K562 (cell line): ENCODE data around the gene TMEM176B. TPM values are rescaled to one million over a fixed set of nuclear protein-coding genes. Genes with fewer than 3 reads are reported as not detected.

Experiments used
- ATAC-seq: fragments of 200-7000 bp; cut with Tn5 transposase; 3 replicates; pipeline ENCODE4 v1.9.1; 2020; ENCODE audit warnings: moderate library complexity
- BruUV-seq: library from RNA; stranded (reverse); fragments of 400-500 nt; replicated peaks from 2 replicates; lab custom pipeline; 2021; lab: Mats Ljungman, UMichigan
- CTCF ChIA-PET: fragments of 300-600 bp; formaldehyde crosslinking; extraction: SDS; loops from one replicate; lab custom pipeline; 2021; ENCODE audit warnings: low intra/inter-chr PET ratio; lab: Yijun Ruan, JAX
- POLR2A ChIA-PET: fragments of 300-600, 350-650 bp; sonication (Branson Sonifier 250); formaldehyde crosslinking; extraction: SDS; loops from one replicate; lab custom pipeline; 2021; ENCODE audit warnings: antibody characterized with exemption, inconsistent platforms; lab: Yijun Ruan, JAX
- DNase-seq, 4 experiments: peaks; one replicate each; pipeline versions ENCODE4 v3.0.0 to v3.0.0-alpha.2; 2011 to 2018; ENCODE audit warnings: low spot score in 3 of 4, mixed read lengths in 3 of 4; ENCODE audit errors: extremely low read depth in 1 of 4
- FAIRE-seq: peaks from 2 replicates; lab custom pipeline; 2011; peaks lifted over from hg19 to GRCh38; lab: Jason Lieb, UNC
- H2AFZ ChIP-seq: 2 replicates; pipeline ENCODE4 v1.6.0; 2011; ENCODE audit warnings: low read depth, low read length, control low read depth, inconsistent platforms
- H3K27ac ChIP-seq: fragments of 200-600 bp; 3 replicates; pipeline ENCODE4 v1.8.0; 2011; ENCODE audit warnings: low read depth, mild to moderate bottlenecking, control low read depth, inconsistent platforms, low read length, moderate library complexity, mixed read lengths; ENCODE audit errors: extremely low read depth
- H3K27me3 ChIP-seq, 2 experiments: fragments of 300-600 bp in 1 of 2; 2 replicates in 1 of 2; 3 replicates in 1 of 2; pipeline versions ENCODE4 v1.6.0 to v1.8.0; 2011; ENCODE audit warnings: inconsistent platforms in 2 of 2, low read length in 2 of 2, mild to moderate bottlenecking in 1 of 2, mixed read lengths in 1 of 2, moderate library complexity in 1 of 2; ENCODE audit not compliant: control insufficient read depth in 2 of 2, insufficient read depth in 2 of 2
- H3K36me3 ChIP-seq: fragments of 300-600 bp; 3 replicates; pipeline ENCODE4 v1.8.0; 2011; ENCODE audit warnings: mild to moderate bottlenecking, low read length, inconsistent platforms; ENCODE audit not compliant: control insufficient read depth, insufficient read depth
- H3K4me1 ChIP-seq, 2 experiments: fragments of 200-600 bp in 1 of 2; replicated peaks in 1 of 2; 2 replicates in 1 of 2; 3 replicates in 1 of 2; pipeline versions ENCODE4 v1.5.1 to v1.8.0; 2011; ENCODE audit warnings: inconsistent platforms in 2 of 2, low read length in 2 of 2, mild to moderate bottlenecking in 1 of 2, mixed read lengths in 1 of 2, moderate library complexity in 1 of 2; ENCODE audit not compliant: control insufficient read depth in 2 of 2, insufficient read depth in 2 of 2
- H3K4me2 ChIP-seq: 2 replicates; pipeline ENCODE4 v1.6.1; 2011; ENCODE audit warnings: low read length, control low read depth, inconsistent platforms, mixed read lengths; ENCODE audit not compliant: insufficient read depth
- H3K4me3 ChIP-seq: fragments of 200-600 bp; sonication (generic), shearing (Covaris generic); 2 replicates; pipeline ENCODE4 v1.5.1; 2016; ENCODE audit warnings: control low read depth, inconsistent platforms
- H3K79me2 ChIP-seq: fragments of 200-600 bp; 3 replicates; pipeline ENCODE4 v1.8.0; 2011; ENCODE audit warnings: low read length, inconsistent platforms; ENCODE audit not compliant: control insufficient read depth, insufficient read depth
- H3K9ac ChIP-seq, 2 experiments: 2 replicates each; pipeline versions ENCODE4 v1.6.0 to v1.6.1; 2011; ENCODE audit warnings: low read depth in 2 of 2, low read length in 2 of 2, control low read depth in 1 of 2, inconsistent platforms in 1 of 2, mild to moderate bottlenecking in 1 of 2, mixed read lengths in 1 of 2; ENCODE audit not compliant: insufficient read depth in 1 of 2
- H3K9me1 ChIP-seq: one replicate; pipeline ENCODE4 v1.6.0; 2011; ENCODE audit warnings: inconsistent platforms, mild to moderate bottlenecking, low read length, moderate library complexity; ENCODE audit not compliant: control insufficient read depth, insufficient read depth
- H3K9me3 ChIP-seq: replicated peaks from 2 replicates; pipeline ENCODE4 v1.5.1; 2011; ENCODE audit warnings: low read depth, low read length, inconsistent platforms; ENCODE audit not compliant: control insufficient read depth, insufficient read depth
- H4K20me1 ChIP-seq: replicated peaks from 2 replicates; pipeline ENCODE4 v1.6.1; 2011; ENCODE audit warnings: low read length, inconsistent platforms, mixed read lengths; ENCODE audit not compliant: control insufficient read depth, insufficient read depth
- CEBPB ChIP-seq: fragments of 450-650 bp; IDR thresholded peaks from 2 replicates; pipeline ENCODE4 v1.6.1; 2016; ENCODE audit warnings: missing genetic modification characterization, missing compliant biosample characterization
- E2F1 ChIP-seq: sonication (generic); formaldehyde crosslinking; IDR thresholded peaks from 2 replicates; pipeline ENCODE4 v1.8.1; 2023; ENCODE audit warnings: mild to moderate bottlenecking, missing genetic modification reagents, moderate library complexity
- HIVEP1 ChIP-seq: fragments of 250-450 bp; sonication (Bioruptor Pico); IDR thresholded peaks from 2 replicates; pipeline ENCODE4 v1.4.0; 2020; ENCODE audit warnings: mild to moderate bottlenecking
- ILK ChIP-seq: fragments of 450-650 bp; IDR thresholded peaks from 2 replicates; pipeline ENCODE4 v1.6.1; 2016; ENCODE audit warnings: missing genetic modification characterization, low read depth, mild to moderate bottlenecking, missing compliant biosample characterization, moderate library complexity, borderline replicate concordance
- NFIC ChIP-seq: fragments of 450-650 bp; IDR thresholded peaks from 2 replicates; pipeline ENCODE4 v1.6.1; 2017; ENCODE audit warnings: mild to moderate bottlenecking, inconsistent platforms
- NFIX ChIP-seq: fragments of 250-450 bp; sonication (Bioruptor Pico); IDR thresholded peaks from 2 replicates; pipeline ENCODE4 v1.4.0; 2020; ENCODE audit warnings: low read depth, mild to moderate bottlenecking, moderate library complexity
- PCBP1 ChIP-seq: fragments of 200-400 bp; formaldehyde crosslinking; IDR thresholded peaks from 2 replicates; pipeline ENCODE4 v1.6.1; 2018; ENCODE audit warnings: mild to moderate bottlenecking, low read depth, low read length; ENCODE audit not compliant: poor library complexity, severe bottlenecking
- PML ChIP-seq: IDR thresholded peaks from 2 replicates; pipeline ENCODE4 v1.6.1; 2012; ENCODE audit warnings: low read length, inconsistent platforms
- RERE ChIP-seq: sonication (generic); formaldehyde crosslinking; IDR thresholded peaks from 2 replicates; pipeline ENCODE4 v1.8.0; 2023; ENCODE audit warnings: missing genetic modification reagents, mild to moderate bottlenecking, borderline replicate concordance
- SRF ChIP-seq, 2 experiments: fragments of 250-450, 450-650 bp in 1 of 2; sonication (Bioruptor Pico) in 1 of 2; sonication (generic) in 1 of 2; formaldehyde crosslinking; IDR thresholded peaks; 2 replicates each; pipeline versions ENCODE4 v1.5.0 to v1.5.1; 2020 to 2022; ENCODE audit warnings: mild to moderate bottlenecking in 1 of 2, missing genetic modification reagents in 1 of 2
- VEZF1 ChIP-seq: fragments of 200-800 bp; sonication (Bioruptor generic); IDR thresholded peaks from 2 replicates; pipeline ENCODE4 v1.6.1; 2017; ENCODE audit warnings: missing genetic modification characterization, missing compliant biosample characterization
- ZBTB17 ChIP-seq: fragments of 450-650 bp; formaldehyde crosslinking; IDR thresholded peaks from 2 replicates; pipeline ENCODE4 v1.4.0; 2020; ENCODE audit warnings: mild to moderate bottlenecking
- ZNF740 ChIP-seq, 3 experiments: fragments of 200-800 bp in 1 of 3; sonication (Bioruptor generic) in 1 of 3; sonication (generic) in 1 of 3; formaldehyde crosslinking in 1 of 3; IDR thresholded peaks; 2 replicates each; pipeline versions ENCODE4 v1.6.1 to v1.8.0; 2016 to 2022; ENCODE audit warnings: mild to moderate bottlenecking in 2 of 3, missing compliant biosample characterization in 2 of 3, missing genetic modification characterization in 2 of 3, missing genetic modification reagents in 1 of 3
- WGBS: fragments of 100-300 bp; shearing (Covaris generic); methylation state at CpG from one replicate; pipeline ENCODE4 v1.1.6; 2016; ENCODE audit warnings: low coverage, mixed read lengths; ENCODE audit not compliant: insufficient coverage; ENCODE audit errors: missing lambda C conversion rate; 5-methylcytosine and 5-hydroxymethylcytosine counted together
- in situ Hi-C: fragments of 300-500 bp; cut with MboI; formaldehyde crosslinking; loops from 4 replicates; pipeline ENCODE4 v1.15.0; 2018; ENCODE audit warnings: inconsistent platforms, mixed read lengths
- intact Hi-C: fragments of 100-400 bp; cut with micrococcal nuclease; formaldehyde crosslinking; loops from 2 replicates; pipeline ENCODE4 v1.14.2; 2022
- polyA plus RNA-seq, 8 experiments: library from polyadenylated mRNA; depleted of rRNA in 4 of 8; stranded (reverse) in 5 of 8; unstranded in 3 of 8; fragments of >200 nt; fragmentation: Nextera tagmentation in 2 of 8; fragmentation: Illumina TruSeq in 1 of 8; extraction: Ambion mirVana in 2 of 8; extraction: Trizol in 1 of 8; gene quantifications; 2 replicates each; pipeline versions ENCODE4 v1.2.1 to v1.2.3, GENCODE V29; 2011 to 2014; ENCODE audit warnings: inconsistent platforms in 1 of 8, missing spikeins in 1 of 8
- total RNA-seq, 7 experiments: library from RNA; depleted of rRNA in 6 of 7; stranded (reverse); fragments of >200 nt in 6 of 7; fragmentation: Illumina TruSeq in 2 of 7; extraction: Trizol in 2 of 7; gene quantifications; 2 replicates each; pipeline versions ENCODE4 v1.2.1 to v1.2.3, GENCODE V29; 2011 to 2021; ENCODE audit warnings: low replicate concordance in 1 of 7

The TMEM176B gene
- total and polyA plus RNA-seq, 9 of the 15 experiments (the other 6 are each of a cell fraction or from before 2014, with no cell fraction given) = 0.19 to 0.60 TPM; not detected in 7

DNA sequence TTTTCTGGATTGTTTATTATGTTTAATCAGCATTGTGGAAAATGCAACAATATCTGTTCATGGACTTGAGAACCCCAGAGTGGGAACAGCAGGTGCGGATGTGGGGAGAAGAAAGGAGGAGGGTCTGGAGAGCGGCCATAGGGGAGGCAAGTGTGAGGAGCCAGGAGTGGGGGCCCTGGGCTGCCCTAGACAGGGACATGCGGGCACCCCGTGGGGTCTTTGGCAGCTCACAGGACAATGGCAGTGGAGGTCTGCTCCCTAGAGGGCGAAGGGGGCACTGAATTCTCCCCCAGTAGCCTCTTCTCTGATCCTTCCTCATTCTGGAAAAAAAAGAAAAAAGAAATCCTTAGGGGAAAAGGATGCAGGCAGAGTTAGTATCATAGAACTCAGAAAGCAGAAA, 8.9 kb downstream of the TMEM176B start:
- in situ Hi-C loops (no loop called here), intact Hi-C loops (no loop called here)
- Histone ChIP-seq H3K4me2 (no peak overlapping the region), H3K27me3 (peaks cover 48 to 79% of the 10 kb centered on the region in 2 experiments; a peak in 4 of 5 replicates), H3K4me1 (peaks cover 10% of the 10 kb centered on the region in 2 experiments; a peak in 4 of 5 replicates), H3K9ac (no peak overlapping the region), H3K79me2 (no peaks in the 10 kb centered on the region), H3K4me3 (no peak overlapping the region), H3K9me1 (no peaks in the 10 kb centered on the region), H3K36me3 (no peaks in the 10 kb centered on the region), H3K27ac (no peak overlapping the region), H4K20me1 (peaks cover 8% of the 10 kb centered on the region; the same call in 1 of the 2 replicates), H2AFZ (no peak overlapping the region), H3K9me3 (no peaks in the 10 kb centered on the region)
- FAIRE-seq (no peak), ATAC-seq (no peak), DNase-seq (peak in 1 of 4 experiments; percentile 10)
- ChIA-PET CTCF (no interaction called here), POLR2A (no interaction called here)
- TF ChIP-seq E2F1 (no peak), CEBPB (tag) (no peak), ZNF740 (CRISPR knock-in tag; IDR thresholded peaks at IDR 0.05) (no peak), ZNF740 (tag; IDR thresholded peaks at IDR 0.05) (no peak), PCBP1 (no peak), RERE (CRISPR knock-in tag) (no peak), NFIX (CRISPR knock-in tag) (no peak), SRF (CRISPR knock-in tag; IDR thresholded peaks at IDR 0.05) (no peak), NFIC (no peak), VEZF1 (no peak), ILK (tag) (no peak), ZBTB17 (no peak), PML (no peak), HIVEP1 (CRISPR knock-in tag) (no peak)
- no TSS peak for BruUV-seq
- WGBS = 2% methylated on average over 5 of the region's 5 CpGs
